HTR-8/SVneo (cell line): ENCODE results near the gene MED22.
"Not testable (repeated sequence)": the region's sequence is repeated elsewhere in the genome, so short reads cannot be mapped to it uniquely, and the experiment has no call there.

Source experiments
- DNase-seq: peaks from one replicate; pipeline ENCODE4 v3.0.0; 2011; ENCODE audit warnings: low spot score, mixed read lengths; ENCODE audit not compliant: insufficient read length
- FAIRE-seq: peaks from 2 replicates; lab custom pipeline; 2011; peaks lifted over from hg19 to GRCh38; lab: Jason Lieb, UNC

Gene MED22

GRCh38 chr9:133377721-133378216 lies 29.8 kb upstream of the MED22 start:
- DNase-seq (no peak), FAIRE-seq (no peak)

DNA sequence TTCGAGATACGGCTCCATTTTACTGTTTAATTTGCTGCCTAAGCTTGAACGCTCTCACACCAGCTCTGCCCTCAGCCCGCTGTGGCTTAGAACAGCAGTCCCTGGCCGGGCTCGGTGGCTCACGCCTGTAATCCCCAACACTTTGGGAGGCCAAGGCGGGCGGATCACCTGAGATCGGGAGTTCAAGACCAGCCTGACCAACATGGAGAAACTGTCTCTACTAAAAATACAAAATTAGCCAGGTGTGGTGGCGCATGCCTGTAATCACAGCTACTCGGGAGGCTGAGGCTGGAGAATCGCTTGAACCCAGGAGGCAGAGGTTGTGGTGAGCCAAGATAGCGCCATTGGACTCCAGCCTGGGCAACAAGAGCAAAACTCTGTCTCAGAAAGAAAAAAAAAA lies 29.3 kb upstream of the MED22 start:
- DNase-seq, FAIRE-seq: not testable (repeated sequence)

DNA sequence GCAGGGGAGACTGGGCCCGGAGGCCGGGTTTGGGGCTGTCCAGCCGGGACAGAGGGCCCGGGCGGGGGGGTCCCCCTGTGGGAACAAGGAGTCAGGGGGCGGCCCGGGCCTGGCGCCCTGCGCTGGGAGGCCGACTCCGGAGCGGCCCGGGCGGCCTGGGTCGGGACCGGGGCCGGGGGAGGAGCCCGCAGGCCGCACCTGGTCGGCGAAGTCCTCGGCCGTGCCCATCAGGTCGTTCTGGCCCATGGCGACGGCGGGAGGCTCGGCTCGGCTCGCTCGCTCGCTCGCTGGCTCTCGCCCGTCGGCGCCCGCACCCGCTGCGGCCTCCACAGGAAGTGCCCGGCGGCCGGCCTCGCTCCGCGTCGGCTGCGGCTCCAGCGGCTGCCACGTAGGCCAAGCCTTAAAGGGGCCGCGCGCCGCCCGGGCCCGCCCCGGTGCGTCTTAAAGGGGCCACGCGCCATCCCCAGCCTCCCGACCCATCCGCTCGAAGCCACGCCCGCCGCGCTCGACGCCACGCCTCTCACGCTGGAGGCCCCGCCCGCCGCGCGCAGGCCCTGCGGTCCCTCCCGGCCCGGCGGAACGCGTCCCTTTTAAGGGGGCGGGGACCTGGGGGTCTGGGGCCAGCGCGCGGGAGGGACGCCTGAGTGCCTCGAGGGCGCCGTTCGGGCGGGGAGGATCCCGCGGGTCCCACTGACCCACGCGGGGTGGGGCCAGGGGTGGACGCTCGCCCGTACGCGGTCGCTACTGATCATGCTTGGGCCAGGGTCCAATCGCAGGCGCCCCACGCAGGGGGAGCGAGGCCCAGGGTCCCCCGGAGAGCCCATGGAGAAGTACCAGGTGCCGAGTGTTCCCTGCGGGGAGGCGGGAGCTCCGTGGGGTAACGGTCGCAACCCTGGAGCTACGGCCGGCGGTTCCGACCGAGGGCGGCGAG lies 28.1 kb upstream of the MED22 start, which contains the start of the genes STKLD1 and SURF4:
TSS of gene STKLD1 (plus strand) at position 643 of the 931 bp plus-strand sequence. CDS start at position 751, 108 bp downstream.
TSS of gene SURF4 (minus strand) at position 337 of the 931 bp plus-strand sequence. CDS start at position 246, 91 bp downstream.
- FAIRE-seq (peak; percentile 16), DNase-seq (peak; percentile 91)

GRCh38 chr9:133375116-133375723 lies 27.3 kb upstream of the MED22 start:
- FAIRE-seq (no peak), DNase-seq (no peak)

- FAIRE-seq (no peak), DNase-seq (no peak)
Observed at GRCh38 chr9:133374612-133375115, 26.7 kb upstream of the MED22 start.

DNA sequence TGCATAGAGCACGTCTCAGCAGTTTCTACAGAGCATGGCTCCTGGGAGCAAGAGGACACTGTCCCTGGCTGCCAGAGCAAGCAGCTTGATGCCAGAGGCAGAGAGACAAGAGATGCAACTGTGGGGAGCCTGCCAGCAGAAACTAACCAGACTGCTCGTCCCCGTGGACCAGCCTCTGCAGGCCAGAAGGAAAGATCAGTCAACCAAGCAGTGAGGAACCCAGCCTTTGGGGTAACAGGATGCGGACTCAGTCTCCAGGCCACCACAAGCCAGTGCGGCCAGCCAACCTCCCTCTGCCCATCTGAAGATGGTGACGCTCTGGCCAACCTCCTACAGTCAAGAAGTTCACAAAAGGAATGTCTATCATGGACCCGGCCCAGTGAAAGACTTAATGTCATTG lies 24.2 kb upstream of the MED22 start:
- DNase-seq: no peak

DNA sequence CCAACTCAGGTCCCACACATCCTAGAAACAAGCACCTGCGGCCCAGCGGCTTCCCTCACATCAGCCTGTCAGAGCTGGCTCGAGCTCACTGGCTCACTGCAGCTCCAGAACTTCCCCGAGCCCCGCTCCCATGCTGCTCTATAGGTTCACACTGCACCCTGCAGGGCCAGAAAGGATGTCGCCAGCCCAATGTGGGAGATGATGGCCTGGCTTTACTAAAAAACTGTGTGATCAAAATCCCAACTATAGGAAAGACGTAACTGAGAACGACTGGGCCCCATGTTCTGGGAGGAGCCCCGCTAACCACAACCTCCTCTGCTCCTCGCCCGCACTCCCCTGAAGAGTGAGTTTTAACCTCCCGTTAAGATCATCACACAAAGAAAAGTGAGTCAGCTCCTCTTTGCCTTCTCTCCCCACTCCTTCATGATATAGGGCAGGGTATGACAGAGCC lies 23.4 kb upstream of the MED22 start:
- no peak for FAIRE-seq
- DNase-seq: no peak

More for the DNA sequence above, 24.2 kb upstream of the MED22 start:
- no peak for FAIRE-seq

- DNase-seq (no peak), FAIRE-seq (no peak)
Observed at GRCh38 chr9:133370685-133371084, 22.8 kb upstream of the MED22 start.

DNA sequence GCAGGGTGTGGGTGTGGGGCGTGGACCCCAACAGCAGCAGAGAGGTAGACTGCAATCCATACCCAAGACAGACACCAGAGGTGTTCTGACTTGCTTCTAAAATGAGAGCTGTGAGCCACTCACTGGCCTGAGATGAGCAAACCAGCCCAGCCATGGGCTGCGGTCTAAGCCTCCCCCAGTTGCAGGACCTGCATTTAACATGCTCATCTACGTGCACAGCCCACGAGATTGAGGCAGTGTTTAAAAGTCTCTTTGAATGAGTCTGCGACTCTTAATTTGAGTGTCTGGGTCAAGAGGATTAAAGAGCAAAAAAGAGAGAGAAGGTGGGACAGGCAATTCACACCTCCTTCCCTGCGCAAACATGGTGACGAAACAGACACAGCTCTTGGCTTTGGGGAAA lies 22.0 kb upstream of the MED22 start:
- no peak for DNase-seq
- FAIRE-seq: no peak

DNA sequence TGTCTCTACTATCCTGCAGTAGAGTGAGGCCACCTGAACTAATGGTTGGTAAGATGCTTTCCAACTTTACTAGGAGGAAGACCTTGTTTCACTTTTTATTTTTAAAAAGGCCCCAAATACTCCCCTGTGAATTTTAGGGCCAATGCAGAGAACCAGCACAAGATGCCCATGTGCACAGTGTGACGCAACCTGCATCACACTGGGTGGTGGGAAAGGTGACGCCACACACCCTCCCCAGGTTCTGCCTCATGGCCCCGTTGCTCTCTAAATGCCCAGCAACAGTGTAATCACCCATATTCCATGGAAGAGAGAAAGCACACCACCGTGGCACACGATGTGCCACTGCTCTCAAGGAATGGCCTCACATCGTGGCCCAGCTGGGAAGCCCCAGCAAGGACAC lies 21.5 kb upstream of the MED22 start:
- DNase-seq: no peak
- no peak for FAIRE-seq

- no peak for FAIRE-seq
- DNase-seq: no peak
Observed at GRCh38 chr9:133368249-133368881, 20.4 kb upstream of the MED22 start.

DNA sequence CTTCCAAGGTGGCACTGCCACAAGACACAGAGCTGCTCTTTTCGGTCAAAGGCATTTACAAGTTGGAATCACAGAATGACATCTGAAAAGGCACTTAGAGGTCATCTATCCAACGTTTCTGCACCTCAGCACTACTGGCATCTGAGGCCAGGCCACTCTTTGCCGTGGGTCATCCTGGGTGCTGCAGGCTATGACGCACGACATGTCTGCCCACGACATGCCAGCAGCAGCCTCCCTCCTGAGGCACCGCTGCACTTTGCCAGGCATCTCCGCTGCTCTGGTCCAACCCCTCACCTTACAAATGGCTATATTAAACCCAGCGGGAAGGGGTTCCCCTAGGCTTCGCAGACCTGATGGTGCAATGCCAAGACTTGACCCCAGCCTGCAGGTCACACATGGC lies 19.8 kb upstream of the MED22 start:
- FAIRE-seq (no peak), DNase-seq (no peak)

- no peak for FAIRE-seq
- DNase-seq: no peak
Observed at GRCh38 chr9:133367221-133367620, 19.3 kb upstream of the MED22 start.

DNA sequence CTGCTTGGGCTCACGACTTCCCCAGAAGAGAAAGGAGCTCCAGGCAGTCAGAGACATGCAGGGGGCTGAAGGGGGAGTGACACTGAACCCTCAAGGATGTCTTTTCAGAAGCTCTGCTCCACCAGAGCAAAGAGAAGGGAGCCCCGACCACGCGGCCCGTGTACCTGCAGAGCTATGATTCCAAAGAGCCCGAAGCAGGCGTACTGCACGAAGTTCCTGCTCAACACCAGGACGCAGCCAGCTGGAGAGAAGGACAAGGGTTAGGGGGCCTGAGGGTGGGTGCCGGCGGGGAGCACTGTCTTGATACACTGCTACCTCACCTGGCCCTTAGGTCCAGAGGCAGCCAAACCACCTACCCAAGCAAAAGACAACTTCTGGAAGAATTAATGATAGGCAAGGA lies 18.5 kb upstream of the MED22 start:
- DNase-seq (no peak), FAIRE-seq (no peak)

DNA sequence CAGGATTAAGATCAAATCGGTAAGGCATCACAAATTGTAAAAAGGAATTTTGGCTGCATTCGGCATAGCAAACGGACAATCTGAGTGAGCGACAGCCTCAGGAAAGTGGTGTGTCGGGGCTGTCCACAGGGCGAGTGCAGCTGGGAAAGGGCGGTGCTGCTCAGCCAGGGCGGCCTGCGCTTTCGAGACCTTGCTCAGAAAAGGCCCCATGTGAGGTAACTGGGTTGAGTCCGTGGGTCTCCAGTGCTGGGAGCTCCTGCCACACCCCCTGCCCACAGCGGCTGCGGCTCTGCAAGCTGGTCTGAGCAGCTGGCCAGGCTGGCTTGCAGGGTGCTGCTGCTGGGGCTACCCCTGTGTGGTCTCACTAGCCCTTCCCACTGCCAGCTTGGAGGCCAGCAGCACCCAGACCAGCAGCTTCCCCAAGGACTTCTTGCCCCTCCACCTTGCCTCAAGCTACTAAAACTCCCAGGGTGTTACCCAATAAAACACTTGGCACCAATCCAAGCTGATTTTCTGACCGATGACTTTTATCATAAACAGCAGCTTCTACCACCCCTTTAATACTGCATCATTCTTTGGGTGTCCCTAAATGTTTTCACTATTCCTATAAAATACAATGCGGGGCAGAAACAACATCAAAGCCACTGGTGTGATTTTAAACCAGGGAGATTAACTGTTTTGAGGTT lies 14.6 kb upstream of the MED22 start:
- no peak for FAIRE-seq
- DNase-seq: no peak

- no peak for FAIRE-seq
- no peak for DNase-seq
Observed at GRCh38 chr9:133361507-133362092, 13.7 kb upstream of the MED22 start.

DNA sequence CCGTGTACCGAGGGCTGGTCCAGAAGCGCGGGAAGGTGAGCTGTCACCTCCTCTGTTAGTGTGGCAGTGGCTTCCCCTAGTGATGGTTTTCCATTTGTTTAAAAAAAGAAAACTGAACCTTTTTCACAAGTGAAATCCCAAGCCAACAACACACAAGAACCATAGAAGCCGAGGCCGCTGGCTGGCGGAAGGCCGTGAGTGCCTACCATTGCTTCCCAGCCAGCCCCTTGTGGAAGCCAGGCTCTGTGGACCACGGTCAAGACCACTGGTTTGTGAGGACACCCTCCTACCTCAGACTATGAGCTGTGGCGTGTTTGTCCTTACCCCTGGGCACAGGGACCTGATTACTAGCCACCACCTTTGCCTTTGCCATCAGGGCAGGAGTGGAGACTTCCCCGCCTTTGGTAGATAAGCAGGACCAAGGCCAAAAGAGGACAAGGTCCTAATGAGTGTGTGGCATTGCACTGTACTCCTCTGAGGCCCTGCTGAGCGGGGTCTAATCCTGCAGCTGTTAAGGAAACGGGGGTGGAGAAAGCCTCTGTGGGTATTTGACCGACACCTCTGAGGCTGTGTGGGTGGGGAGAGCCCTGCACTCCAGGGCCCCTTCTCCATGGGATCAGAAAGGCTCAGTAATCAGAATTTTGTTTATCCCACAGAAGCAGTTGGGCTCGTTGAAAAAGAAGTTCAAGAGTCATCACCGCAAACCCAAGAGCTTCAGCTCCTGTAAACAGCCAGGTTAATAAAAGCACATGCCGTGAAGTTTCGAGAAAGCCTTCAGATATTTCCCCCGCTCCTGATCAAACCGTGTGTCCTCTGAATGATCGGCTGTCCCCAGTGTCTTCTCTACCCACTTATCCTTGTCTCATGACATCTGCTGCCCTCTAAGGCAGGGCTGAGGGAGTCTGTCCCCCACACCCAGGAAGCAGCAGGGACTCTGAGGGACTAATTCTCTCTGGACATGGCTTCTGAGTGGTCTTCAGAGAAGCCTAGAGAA lies 12.8 kb upstream of the MED22 start:
- no peak for FAIRE-seq
- no peak for DNase-seq
